GM19468 (cell line): ENCODE results near the gene GRB14.
"Not testable (repeated sequence)": the region's sequence is repeated elsewhere in the genome, so short reads cannot be mapped to it uniquely, and the experiment has no call there.

Source experiments
- ATAC-seq: cut with Tn5 transposase; IDR thresholded peaks from one replicate; pipeline ENCODE4 v1.9.1; 2021; ENCODE audit warnings: mild to moderate bottlenecking, moderate library complexity, moderate number of reproducible peaks; ENCODE audit not compliant: unreplicated experiment; ENCODE audit errors: extremely low read depth

Gene GRB14

GRCh38 chr2:164620873-164621763 lies at the start of gene GRB14:
Gene GRB14, minus strand, starts transcription at chr2:164621482. Its CDS starts 173 bp downstream, at chr2:164621309.
- no peak for ATAC-seq

GRCh38 chr2:164669291-164669690 lies 48.0 kb upstream of the GRB14 start:
- no peak for ATAC-seq

- ATAC-seq, result no peak
These were observed 46.3 kb upstream of the GRB14 start for GRCh38 chr2:164667566-164667965.

- ATAC-seq, result no peak
These were observed 42.8 kb upstream of the GRB14 start for GRCh38 chr2:164664070-164664469.

- no peak for ATAC-seq
These were observed 41.8 kb upstream of the GRB14 start for GRCh38 chr2:164662868-164663631.

- ATAC-seq, result no peak
These were observed 40.8 kb upstream of the GRB14 start for GRCh38 chr2:164662066-164662465.

GRCh38 chr2:164661349-164661748 lies 40.1 kb upstream of the GRB14 start:
- ATAC-seq, result no peak

GRCh38 chr2:164657129-164657528 lies 35.8 kb upstream of the GRB14 start:
- ATAC-seq, result no peak

GRCh38 chr2:164655750-164656149 lies 34.5 kb upstream of the GRB14 start:
- no peak for ATAC-seq

GRCh38 chr2:164655336-164655735 lies 34.1 kb upstream of the GRB14 start:
- no peak for ATAC-seq

- ATAC-seq, result no peak
These were observed 30.1 kb upstream of the GRB14 start for GRCh38 chr2:164651361-164651760.

- ATAC-seq, result no peak
These were observed 22.9 kb upstream of the GRB14 start for GRCh38 chr2:164644036-164644700.

- no peak for ATAC-seq
These were observed 21.8 kb upstream of the GRB14 start for GRCh38 chr2:164642946-164643555.

- no peak for ATAC-seq
These were observed 21.0 kb upstream of the GRB14 start for GRCh38 chr2:164642268-164642667.

GRCh38 chr2:164628319-164628718 lies 7.0 kb upstream of the GRB14 start:
- ATAC-seq, result not testable (repeated sequence)

GRCh38 chr2:164625378-164625971 lies 4.2 kb upstream of the GRB14 start:
- ATAC-seq, result no peak

- no peak for ATAC-seq
These were observed 3.0 kb upstream of the GRB14 start for GRCh38 chr2:164624316-164624715.

GRCh38 chr2:164622338-164623106 lies 1.2 kb upstream of the GRB14 start:
- no peak for ATAC-seq

- no peak for ATAC-seq
These were observed 453 bp upstream of the GRB14 start for GRCh38 chr2:164621764-164622105.
